WTC11 (cell line): Measurements from ENCODE around the gene CPEB3.

Source experiments
- CTCF ChIP-seq: fragments of 200-600 bp; IDR thresholded peaks from 2 replicates; pipeline ENCODE4 v1.8.0; 2022; ENCODE audit warnings: antibody characterized with exemption
- E2F1 ChIP-seq: sonication (generic); formaldehyde crosslinking; IDR thresholded peaks from 2 replicates; pipeline ENCODE4 v1.8.0; 2022; ENCODE audit warnings: mild to moderate bottlenecking, missing genetic modification reagents
- E2F4 ChIP-seq: sonication (generic); formaldehyde crosslinking; IDR thresholded peaks from 2 replicates; pipeline ENCODE4 v1.8.1; 2022; ENCODE audit warnings: low read depth, mild to moderate bottlenecking, moderate library complexity, missing genetic modification reagents, borderline replicate concordance
- GTF2I ChIP-seq: fragments of 250-450 bp; sonication (Bioruptor Pico); conservative IDR thresholded peaks from 2 replicates; pipeline ENCODE4 v1.4.0; 2021; ENCODE audit warnings: mild to moderate bottlenecking
- MAX ChIP-seq: sonication (generic); formaldehyde crosslinking; IDR thresholded peaks from 2 replicates; pipeline ENCODE4 v1.8.0; 2022; ENCODE audit warnings: mild to moderate bottlenecking, missing genetic modification reagents
- NR2C2 ChIP-seq: sonication (generic); formaldehyde crosslinking; IDR thresholded peaks from 2 replicates; pipeline ENCODE4 v1.8.0; 2022; ENCODE audit warnings: mild to moderate bottlenecking, missing genetic modification reagents
- NR3C1 ChIP-seq: sonication (generic); formaldehyde crosslinking; conservative IDR thresholded peaks from 2 replicates; pipeline ENCODE4 v1.8.1; 2023; ENCODE audit warnings: low read depth, mild to moderate bottlenecking, missing genetic modification reagents
- SP1 ChIP-seq: sonication (generic); formaldehyde crosslinking; conservative IDR thresholded peaks from 2 replicates; pipeline ENCODE4 v1.8.1; 2022; ENCODE audit warnings: missing genetic modification reagents
- TEAD4 ChIP-seq: sonication (generic); formaldehyde crosslinking; IDR thresholded peaks from 2 replicates; pipeline ENCODE4 v1.8.0; 2022; ENCODE audit warnings: mild to moderate bottlenecking, missing genetic modification reagents
- ZBTB43 ChIP-seq: sonication (generic); formaldehyde crosslinking; IDR thresholded peaks from 2 replicates; pipeline ENCODE4 v1.8.1; 2023; ENCODE audit warnings: mild to moderate bottlenecking, missing genetic modification reagents
- TF ChIP-seq, protein P1 (sequence below): sonication (generic); formaldehyde crosslinking; IDR thresholded peaks from 2 replicates; pipeline ENCODE4 v1.8.1; 2022; ENCODE audit warnings: mild to moderate bottlenecking, moderate library complexity, missing genetic modification reagents
- TF ChIP-seq, protein P2 (sequence below): sonication (generic); formaldehyde crosslinking; IDR thresholded peaks from 2 replicates; pipeline ENCODE4 v1.8.0; 2022; ENCODE audit warnings: missing genetic modification reagents
- TF ChIP-seq, protein P3 (sequence below): sonication (generic); formaldehyde crosslinking; IDR thresholded peaks from 2 replicates; pipeline ENCODE4 v1.8.0; 2023; ENCODE audit warnings: missing genetic modification reagents
- TF ChIP-seq, protein P4 (sequence below): sonication (generic); formaldehyde crosslinking; IDR thresholded peaks from 2 replicates; pipeline ENCODE4 v1.8.0; 2022; ENCODE audit warnings: mild to moderate bottlenecking, missing genetic modification reagents

GRCh38 chr10:92248566-92248965, 42.3 kb downstream of the CPEB3 start:
- no peak for TF ChIP-seq NR2C2 (CRISPR knock-in tag)
- TF ChIP-seq CTCF = no peak
- TF ChIP-seq, protein P1, sequence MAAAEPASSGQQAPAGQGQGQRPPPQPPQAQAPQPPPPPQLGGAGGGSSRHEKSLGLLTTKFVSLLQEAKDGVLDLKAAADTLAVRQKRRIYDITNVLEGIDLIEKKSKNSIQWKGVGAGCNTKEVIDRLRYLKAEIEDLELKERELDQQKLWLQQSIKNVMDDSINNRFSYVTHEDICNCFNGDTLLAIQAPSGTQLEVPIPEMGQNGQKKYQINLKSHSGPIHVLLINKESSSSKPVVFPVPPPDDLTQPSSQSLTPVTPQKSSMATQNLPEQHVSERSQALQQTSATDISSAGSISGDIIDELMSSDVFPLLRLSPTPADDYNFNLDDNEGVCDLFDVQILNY (CRISPR knock-in tag) = no peak
- TF ChIP-seq MAX (CRISPR knock-in tag) = no peak
- no peak for TF ChIP-seq TEAD4
- TF ChIP-seq ZBTB43 (CRISPR knock-in tag) = no peak
- TF ChIP-seq, protein P2, sequence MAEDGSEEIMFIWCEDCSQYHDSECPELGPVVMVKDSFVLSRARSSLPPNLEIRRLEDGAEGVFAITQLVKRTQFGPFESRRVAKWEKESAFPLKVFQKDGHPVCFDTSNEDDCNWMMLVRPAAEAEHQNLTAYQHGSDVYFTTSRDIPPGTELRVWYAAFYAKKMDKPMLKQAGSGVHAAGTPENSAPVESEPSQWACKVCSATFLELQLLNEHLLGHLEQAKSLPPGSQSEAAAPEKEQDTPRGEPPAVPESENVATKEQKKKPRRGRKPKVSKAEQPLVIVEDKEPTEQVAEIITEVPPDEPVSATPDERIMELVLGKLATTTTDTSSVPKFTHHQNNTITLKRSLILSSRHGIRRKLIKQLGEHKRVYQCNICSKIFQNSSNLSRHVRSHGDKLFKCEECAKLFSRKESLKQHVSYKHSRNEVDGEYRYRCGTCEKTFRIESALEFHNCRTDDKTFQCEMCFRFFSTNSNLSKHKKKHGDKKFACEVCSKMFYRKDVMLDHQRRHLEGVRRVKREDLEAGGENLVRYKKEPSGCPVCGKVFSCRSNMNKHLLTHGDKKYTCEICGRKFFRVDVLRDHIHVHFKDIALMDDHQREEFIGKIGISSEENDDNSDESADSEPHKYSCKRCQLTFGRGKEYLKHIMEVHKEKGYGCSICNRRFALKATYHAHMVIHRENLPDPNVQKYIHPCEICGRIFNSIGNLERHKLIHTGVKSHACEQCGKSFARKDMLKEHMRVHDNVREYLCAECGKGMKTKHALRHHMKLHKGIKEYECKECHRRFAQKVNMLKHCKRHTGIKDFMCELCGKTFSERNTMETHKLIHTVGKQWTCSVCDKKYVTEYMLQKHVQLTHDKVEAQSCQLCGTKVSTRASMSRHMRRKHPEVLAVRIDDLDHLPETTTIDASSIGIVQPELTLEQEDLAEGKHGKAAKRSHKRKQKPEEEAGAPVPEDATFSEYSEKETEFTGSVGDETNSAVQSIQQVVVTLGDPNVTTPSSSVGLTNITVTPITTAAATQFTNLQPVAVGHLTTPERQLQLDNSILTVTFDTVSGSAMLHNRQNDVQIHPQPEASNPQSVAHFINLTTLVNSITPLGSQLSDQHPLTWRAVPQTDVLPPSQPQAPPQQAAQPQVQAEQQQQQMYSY = no peak
- TF ChIP-seq, protein P3, sequence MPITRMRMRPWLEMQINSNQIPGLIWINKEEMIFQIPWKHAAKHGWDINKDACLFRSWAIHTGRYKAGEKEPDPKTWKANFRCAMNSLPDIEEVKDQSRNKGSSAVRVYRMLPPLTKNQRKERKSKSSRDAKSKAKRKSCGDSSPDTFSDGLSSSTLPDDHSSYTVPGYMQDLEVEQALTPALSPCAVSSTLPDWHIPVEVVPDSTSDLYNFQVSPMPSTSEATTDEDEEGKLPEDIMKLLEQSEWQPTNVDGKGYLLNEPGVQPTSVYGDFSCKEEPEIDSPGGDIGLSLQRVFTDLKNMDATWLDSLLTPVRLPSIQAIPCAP (CRISPR knock-in tag) = no peak
- no peak for TF ChIP-seq SP1 (CRISPR knock-in tag)
- TF ChIP-seq, protein P4, sequence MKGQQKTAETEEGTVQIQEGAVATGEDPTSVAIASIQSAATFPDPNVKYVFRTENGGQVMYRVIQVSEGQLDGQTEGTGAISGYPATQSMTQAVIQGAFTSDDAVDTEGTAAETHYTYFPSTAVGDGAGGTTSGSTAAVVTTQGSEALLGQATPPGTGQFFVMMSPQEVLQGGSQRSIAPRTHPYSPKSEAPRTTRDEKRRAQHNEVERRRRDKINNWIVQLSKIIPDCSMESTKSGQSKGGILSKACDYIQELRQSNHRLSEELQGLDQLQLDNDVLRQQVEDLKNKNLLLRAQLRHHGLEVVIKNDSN (CRISPR knock-in tag) = no peak
- no peak for TF ChIP-seq E2F1 (CRISPR knock-in tag)
- TF ChIP-seq E2F4 = no peak
- TF ChIP-seq GTF2I (CRISPR knock-in tag) = no peak
- no peak for TF ChIP-seq NR3C1 (CRISPR knock-in tag)
